HG02884 (cell line): Measurements from ENCODE around the gene SLC16A5.

ENCODE experiments used
- ATAC-seq: cut with Tn5 transposase; IDR thresholded peaks from one replicate; pipeline ENCODE4 v1.9.1; 2021; ENCODE audit warnings: mild to moderate bottlenecking, moderate library complexity; ENCODE audit not compliant: unreplicated experiment

The SLC16A5 gene

GRCh38 chr17:75084039-75084660, 3.6 kb upstream of the SLC16A5 start:
- no peak for ATAC-seq

- ATAC-seq, result no peak
Observed at GRCh38 chr17:75086496-75087181, 1.1 kb upstream of the SLC16A5 start.

GRCh38 chr17:75087182-75087557, 584 bp upstream of the SLC16A5 start:
- ATAC-seq, result no peak

- no peak for ATAC-seq
Observed at GRCh38 chr17:75088465-75089417, 987 bp downstream of the SLC16A5 start.

GRCh38 chr17:75090871-75091854, 3.4 kb downstream of the SLC16A5 start:
- ATAC-seq, result no peak

GRCh38 chr17:75091855-75092327, 4.1 kb downstream of the SLC16A5 start:
- ATAC-seq, result no peak

GRCh38 chr17:75093548-75094158, 5.9 kb downstream of the SLC16A5 start:
- no peak for ATAC-seq

GRCh38 chr17:75094871-75095399, 7.2 kb downstream of the SLC16A5 start:
- ATAC-seq, result no peak

GRCh38 chr17:75096082-75096625, 8.4 kb downstream of the SLC16A5 start:
- no peak for ATAC-seq

GRCh38 chr17:75097865-75098264, 10.1 kb downstream of the SLC16A5 start:
- ATAC-seq, result no peak

- ATAC-seq, result no peak
Observed at GRCh38 chr17:75098861-75099260, 11.1 kb downstream of the SLC16A5 start.

GRCh38 chr17:75099881-75100595, 12.3 kb downstream of the SLC16A5 start:
- ATAC-seq, result no peak

GRCh38 chr17:75102385-75102821, 14.6 kb downstream of the SLC16A5 start:
- no peak for ATAC-seq

- no peak for ATAC-seq
Observed at GRCh38 chr17:75103601-75104554, 16.1 kb downstream of the SLC16A5 start.

- ATAC-seq, result no peak
Observed at GRCh38 chr17:75105126-75106080, 17.6 kb downstream of the SLC16A5 start.

- ATAC-seq, result no peak
Observed at GRCh38 chr17:75108193-75108592, 20.4 kb downstream of the SLC16A5 start.
